ENCODE results near the gene EXT2. TPM values are rescaled to one million over a fixed set of nuclear protein-coding genes. Genes with fewer than 3 reads are reported as not detected.

Gene EXT2
- total RNA-seq, 1 experiment from 2014 or later, result 39.1 TPM

DNA sequence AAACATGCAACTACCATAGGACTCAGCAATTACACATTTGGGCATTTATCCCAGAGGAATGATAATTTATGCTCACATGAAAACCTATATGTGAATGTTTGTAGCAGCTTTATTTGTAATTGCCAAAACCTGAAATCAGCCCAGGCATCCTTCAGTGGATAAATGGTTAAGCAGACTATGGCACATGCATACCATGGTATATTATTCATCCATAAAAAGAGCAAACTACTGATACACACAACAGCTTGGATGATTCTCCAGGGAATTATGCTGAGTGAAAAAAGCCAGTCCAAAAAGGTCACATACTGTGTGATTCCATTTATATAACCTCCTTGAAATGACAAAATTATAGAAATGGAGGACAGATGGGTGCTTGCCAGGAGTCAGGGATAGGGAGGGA lies 127.8 kb downstream of the EXT2 start:
- POLR2A ChIA-PET, result no interaction called here

DNA sequence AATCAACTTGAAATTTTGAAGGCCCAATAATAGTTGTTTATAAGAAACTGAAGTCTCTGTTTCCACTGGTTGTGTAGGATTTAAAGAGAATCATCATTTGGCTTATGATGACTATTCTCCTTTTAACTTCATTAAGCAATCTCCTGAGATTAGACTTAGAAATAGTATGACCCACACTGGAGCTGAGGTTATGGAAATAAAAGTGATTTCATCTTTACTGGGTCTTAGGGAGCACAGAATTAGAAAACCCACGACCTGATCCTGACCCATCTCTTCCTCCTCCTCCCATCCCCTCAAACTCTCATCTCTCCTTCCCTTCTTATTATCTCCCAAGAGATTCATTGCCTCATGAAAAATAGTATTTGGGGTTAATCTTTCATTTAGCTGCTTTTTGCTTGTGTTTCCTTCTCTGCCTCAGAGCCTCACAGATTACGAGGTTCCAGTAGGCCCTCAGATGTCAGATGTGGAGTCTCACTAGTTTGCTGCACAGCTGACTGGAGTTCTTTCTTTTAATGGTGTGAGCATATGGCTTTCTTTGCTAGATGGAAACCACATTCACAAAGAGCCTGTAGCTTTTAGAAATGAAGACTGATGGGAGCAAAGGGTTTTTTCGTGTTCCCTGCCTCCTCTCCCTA lies 129.5 kb downstream of the EXT2 start:
- TF ChIP-seq FOXJ3 (CRISPR knock-in tag; IDR thresholded peaks at IDR 0.05; ENCODE audit: borderline replicate concordance) (no peak), PRRX2 (CRISPR knock-in tag; IDR thresholded peaks at IDR 0.05) (no peak), SP1 (CRISPR knock-in tag; conservative IDR thresholded peaks at IDR 0.05) (no peak)
- TF ChIP-seq, protein P1, sequence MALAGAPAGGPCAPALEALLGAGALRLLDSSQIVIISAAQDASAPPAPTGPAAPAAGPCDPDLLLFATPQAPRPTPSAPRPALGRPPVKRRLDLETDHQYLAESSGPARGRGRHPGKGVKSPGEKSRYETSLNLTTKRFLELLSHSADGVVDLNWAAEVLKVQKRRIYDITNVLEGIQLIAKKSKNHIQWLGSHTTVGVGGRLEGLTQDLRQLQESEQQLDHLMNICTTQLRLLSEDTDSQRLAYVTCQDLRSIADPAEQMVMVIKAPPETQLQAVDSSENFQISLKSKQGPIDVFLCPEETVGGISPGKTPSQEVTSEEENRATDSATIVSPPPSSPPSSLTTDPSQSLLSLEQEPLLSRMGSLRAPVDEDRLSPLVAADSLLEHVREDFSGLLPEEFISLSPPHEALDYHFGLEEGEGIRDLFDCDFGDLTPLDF (CRISPR knock-in tag; IDR thresholded peaks at IDR 0.05), result no peak
- ChIA-PET POLR2A (no interaction called here), CTCF (interaction anchor here (0.9 kb wide), 1 partner anchor 92 kb away, joined by 3 read pairs; no protein-coding TSS in a partner anchor)
- no peak for ATAC-seq
- no peak for DNase-seq (ENCODE audit: low spot score)
- Mint-ChIP-seq H3K27me3 (ENCODE audit: low read depth) (no peaks in the 10 kb centered on the region), H3K4me3 (no peak overlapping the region), H3K4me1 (no peaks in the 10 kb centered on the region; the same call in 1 of the 2 replicates), H3K36me3 (no peaks in the 10 kb centered on the region), H3K27ac (no peak overlapping the region), H3K9me3 (no peaks in the 10 kb centered on the region)

More for the DNA sequence above, 127.8 kb downstream of the EXT2 start:
- Mint-ChIP-seq H3K27ac (no peak overlapping the region), H3K27me3 (ENCODE audit: low read depth) (no peaks in the 10 kb centered on the region), H3K9me3 (no peaks in the 10 kb centered on the region), H3K4me1 (no peaks in the 10 kb centered on the region; the same call in 1 of the 2 replicates), H3K4me3 (no peak overlapping the region), H3K36me3 (no peaks in the 10 kb centered on the region)
- DNase-seq (ENCODE audit: low spot score), result no peak
- no peak for ATAC-seq
- TF ChIP-seq, protein P1 (CRISPR knock-in tag; IDR thresholded peaks at IDR 0.05), result no peak
- TF ChIP-seq ZNF263 (CRISPR knock-in tag; IDR thresholded peaks at IDR 0.05; ENCODE audit: low read depth) (no peak), ZNF671 (CRISPR knock-in tag; IDR thresholded peaks at IDR 0.05) (no peak), HMGA2 (CRISPR knock-in tag; IDR thresholded peaks at IDR 0.05) (no peak), SP1 (CRISPR knock-in tag; conservative IDR thresholded peaks at IDR 0.05) (no peak), MXD4 (CRISPR knock-in tag; IDR thresholded peaks at IDR 0.05; ENCODE audit: borderline replicate concordance) (no peak), NFATC4 (CRISPR knock-in tag; IDR thresholded peaks at IDR 0.05) (no peak), MYBL2 (CRISPR knock-in tag; IDR thresholded peaks at IDR 0.05) (no peak), ETV6 (CRISPR knock-in tag; IDR thresholded peaks at IDR 0.05) (no peak), ZBTB21 (CRISPR knock-in tag; IDR thresholded peaks at IDR 0.05; ENCODE audit: borderline replicate concordance) (no peak), FOXK1 (CRISPR knock-in tag; IDR thresholded peaks at IDR 0.05) (no peak), TEAD4 (CRISPR knock-in tag; IDR thresholded peaks at IDR 0.05) (no peak), NR1H2 (CRISPR knock-in tag; IDR thresholded peaks at IDR 0.05) (no peak), IRF2 (CRISPR knock-in tag; IDR thresholded peaks at IDR 0.05; ENCODE audit: borderline replicate concordance, low read depth) (no peak)
- TF ChIP-seq, protein P2, sequence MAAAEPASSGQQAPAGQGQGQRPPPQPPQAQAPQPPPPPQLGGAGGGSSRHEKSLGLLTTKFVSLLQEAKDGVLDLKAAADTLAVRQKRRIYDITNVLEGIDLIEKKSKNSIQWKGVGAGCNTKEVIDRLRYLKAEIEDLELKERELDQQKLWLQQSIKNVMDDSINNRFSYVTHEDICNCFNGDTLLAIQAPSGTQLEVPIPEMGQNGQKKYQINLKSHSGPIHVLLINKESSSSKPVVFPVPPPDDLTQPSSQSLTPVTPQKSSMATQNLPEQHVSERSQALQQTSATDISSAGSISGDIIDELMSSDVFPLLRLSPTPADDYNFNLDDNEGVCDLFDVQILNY (CRISPR knock-in tag; IDR thresholded peaks at IDR 0.05), result no peak
- TF ChIP-seq, protein P3, sequence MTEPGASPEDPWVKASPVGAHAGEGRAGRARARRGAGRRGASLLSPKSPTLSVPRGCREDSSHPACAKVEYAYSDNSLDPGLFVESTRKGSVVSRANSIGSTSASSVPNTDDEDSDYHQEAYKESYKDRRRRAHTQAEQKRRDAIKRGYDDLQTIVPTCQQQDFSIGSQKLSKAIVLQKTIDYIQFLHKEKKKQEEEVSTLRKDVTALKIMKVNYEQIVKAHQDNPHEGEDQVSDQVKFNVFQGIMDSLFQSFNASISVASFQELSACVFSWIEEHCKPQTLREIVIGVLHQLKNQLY (CRISPR knock-in tag; IDR thresholded peaks at IDR 0.05), result no peak
- TF ChIP-seq, protein P4, sequence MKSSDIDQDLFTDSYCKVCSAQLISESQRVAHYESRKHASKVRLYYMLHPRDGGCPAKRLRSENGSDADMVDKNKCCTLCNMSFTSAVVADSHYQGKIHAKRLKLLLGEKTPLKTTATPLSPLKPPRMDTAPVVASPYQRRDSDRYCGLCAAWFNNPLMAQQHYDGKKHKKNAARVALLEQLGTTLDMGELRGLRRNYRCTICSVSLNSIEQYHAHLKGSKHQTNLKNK (CRISPR knock-in tag; IDR thresholded peaks at IDR 0.05), result no peak
- TF ChIP-seq, protein P5, sequence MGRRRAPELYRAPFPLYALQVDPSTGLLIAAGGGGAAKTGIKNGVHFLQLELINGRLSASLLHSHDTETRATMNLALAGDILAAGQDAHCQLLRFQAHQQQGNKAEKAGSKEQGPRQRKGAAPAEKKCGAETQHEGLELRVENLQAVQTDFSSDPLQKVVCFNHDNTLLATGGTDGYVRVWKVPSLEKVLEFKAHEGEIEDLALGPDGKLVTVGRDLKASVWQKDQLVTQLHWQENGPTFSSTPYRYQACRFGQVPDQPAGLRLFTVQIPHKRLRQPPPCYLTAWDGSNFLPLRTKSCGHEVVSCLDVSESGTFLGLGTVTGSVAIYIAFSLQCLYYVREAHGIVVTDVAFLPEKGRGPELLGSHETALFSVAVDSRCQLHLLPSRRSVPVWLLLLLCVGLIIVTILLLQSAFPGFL (CRISPR knock-in tag; IDR thresholded peaks at IDR 0.05; ENCODE audit: borderline replicate concordance), result no peak
- TF ChIP-seq, protein P6, sequence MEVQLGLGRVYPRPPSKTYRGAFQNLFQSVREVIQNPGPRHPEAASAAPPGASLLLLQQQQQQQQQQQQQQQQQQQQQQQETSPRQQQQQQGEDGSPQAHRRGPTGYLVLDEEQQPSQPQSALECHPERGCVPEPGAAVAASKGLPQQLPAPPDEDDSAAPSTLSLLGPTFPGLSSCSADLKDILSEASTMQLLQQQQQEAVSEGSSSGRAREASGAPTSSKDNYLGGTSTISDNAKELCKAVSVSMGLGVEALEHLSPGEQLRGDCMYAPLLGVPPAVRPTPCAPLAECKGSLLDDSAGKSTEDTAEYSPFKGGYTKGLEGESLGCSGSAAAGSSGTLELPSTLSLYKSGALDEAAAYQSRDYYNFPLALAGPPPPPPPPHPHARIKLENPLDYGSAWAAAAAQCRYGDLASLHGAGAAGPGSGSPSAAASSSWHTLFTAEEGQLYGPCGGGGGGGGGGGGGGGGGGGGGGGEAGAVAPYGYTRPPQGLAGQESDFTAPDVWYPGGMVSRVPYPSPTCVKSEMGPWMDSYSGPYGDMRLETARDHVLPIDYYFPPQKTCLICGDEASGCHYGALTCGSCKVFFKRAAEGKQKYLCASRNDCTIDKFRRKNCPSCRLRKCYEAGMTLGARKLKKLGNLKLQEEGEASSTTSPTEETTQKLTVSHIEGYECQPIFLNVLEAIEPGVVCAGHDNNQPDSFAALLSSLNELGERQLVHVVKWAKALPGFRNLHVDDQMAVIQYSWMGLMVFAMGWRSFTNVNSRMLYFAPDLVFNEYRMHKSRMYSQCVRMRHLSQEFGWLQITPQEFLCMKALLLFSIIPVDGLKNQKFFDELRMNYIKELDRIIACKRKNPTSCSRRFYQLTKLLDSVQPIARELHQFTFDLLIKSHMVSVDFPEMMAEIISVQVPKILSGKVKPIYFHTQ (CRISPR knock-in tag; IDR thresholded peaks at IDR 0.05), result no peak
- CTCF ChIA-PET, result no interaction called here

Measured in WTC11 (cell line).